Activated CD4-positive, alpha-beta T cell treated with anti-CD3 and anti-CD28 coated beads, Interleukin-2, amount 10 ng/mL, durations not matched to agents 7 days and 5 days (primary cell): ENCODE data around the gene WDR35. TPM values are rescaled to one million over a fixed set of nuclear protein-coding genes. Genes with fewer than 3 reads are reported as not detected.
"Not testable (repeated sequence)": the region's sequence is repeated elsewhere in the genome, so short reads cannot be mapped to it uniquely, and the experiment has no call there.

Experiments used
- CTCF ChIA-PET: fragments of 350-600 bp; sonication (Branson Sonifier 250); formaldehyde crosslinking; loops from one replicate; lab custom pipeline; 2021; ENCODE audit warnings: antibody characterized with exemption; lab: Charles Lee
- POLR2A ChIA-PET: fragments of 350-600 bp; sonication (Branson Sonifier 250); formaldehyde crosslinking; loops from one replicate; lab custom pipeline; 2021; ENCODE audit warnings: antibody characterized with exemption; lab: Charles Lee
- DNase-seq: peaks from one replicate; pipeline ENCODE4 v3.0.0-alpha.2; 2020
- H3K27ac Mint-ChIP-seq: one replicate; pipeline ENCODE4 v1.8.0; 2021; ENCODE audit warnings: mild to moderate bottlenecking, moderate library complexity, mixed read lengths
- H3K27me3 Mint-ChIP-seq: one replicate; pipeline ENCODE4 v1.8.0; 2021; ENCODE audit warnings: mixed read lengths
- H3K36me3 Mint-ChIP-seq: one replicate; pipeline ENCODE4 v1.8.0; 2021; ENCODE audit warnings: low read depth, mixed read lengths
- H3K4me1 Mint-ChIP-seq: one replicate; pipeline ENCODE4 v1.8.0; 2021; ENCODE audit warnings: mixed read lengths
- H3K4me3 Mint-ChIP-seq: one replicate; pipeline ENCODE4 v1.8.0; 2021; ENCODE audit warnings: mild to moderate bottlenecking, moderate library complexity, mixed read lengths
- H3K9me3 Mint-ChIP-seq: one replicate; pipeline ENCODE4 v1.8.0; 2021; ENCODE audit warnings: mixed read lengths
- total RNA-seq, 2 experiments: library from RNA; stranded (reverse); gene quantifications; one replicate each; pipeline ENCODE4 v1.2.3, GENCODE V29; 2021

The WDR35 gene
- total RNA-seq, 2 experiments from 2014 or later: 3.9 to 4.0 TPM

DNA sequence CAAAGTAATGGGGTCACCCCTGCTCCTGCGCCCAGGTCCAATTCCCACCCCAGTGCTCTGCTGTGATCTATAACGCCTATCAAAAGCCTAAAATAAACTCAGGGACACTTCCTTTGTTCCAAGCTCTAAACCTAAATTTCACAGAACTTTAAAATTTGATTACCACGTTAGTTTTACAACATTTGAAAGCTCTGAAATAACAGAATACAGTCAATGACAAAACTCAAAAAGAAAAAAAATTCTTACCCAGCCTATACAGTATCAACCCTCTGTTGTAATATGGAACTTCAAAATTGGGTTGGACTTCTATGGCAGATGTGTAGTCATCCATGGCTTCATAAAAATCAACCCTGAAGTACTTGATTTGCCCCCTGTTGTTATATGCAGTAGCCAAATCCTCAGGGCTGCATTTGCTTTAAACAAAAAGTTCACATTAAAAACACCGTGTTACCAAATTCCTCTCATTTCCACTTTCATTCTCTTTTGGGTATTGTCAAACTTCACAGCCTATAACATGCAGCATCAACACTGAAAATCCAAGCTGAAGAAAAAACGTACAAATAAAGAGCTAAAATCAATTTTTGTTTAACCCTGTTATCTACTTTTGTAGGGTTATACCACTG lies 92.2 kb downstream of the WDR35 start:
- Mint-ChIP-seq H3K27me3 (no peaks in the 10 kb centered on the region), H3K27ac (peak overlapping the region; percentile 42), H3K4me1 (peaks cover 58% of the 10 kb centered on the region), H3K9me3 (no peaks in the 10 kb centered on the region), H3K36me3 (peaks cover 42% of the 10 kb centered on the region), H3K4me3 (peak overlapping the region; percentile 22)
- no peak for DNase-seq
- ChIA-PET POLR2A (no interaction called here), CTCF (interaction anchor here (3.2 kb wide), 1 partner anchor 8 kb away, joined by 12 read pairs; no protein-coding TSS in a partner anchor)

DNA sequence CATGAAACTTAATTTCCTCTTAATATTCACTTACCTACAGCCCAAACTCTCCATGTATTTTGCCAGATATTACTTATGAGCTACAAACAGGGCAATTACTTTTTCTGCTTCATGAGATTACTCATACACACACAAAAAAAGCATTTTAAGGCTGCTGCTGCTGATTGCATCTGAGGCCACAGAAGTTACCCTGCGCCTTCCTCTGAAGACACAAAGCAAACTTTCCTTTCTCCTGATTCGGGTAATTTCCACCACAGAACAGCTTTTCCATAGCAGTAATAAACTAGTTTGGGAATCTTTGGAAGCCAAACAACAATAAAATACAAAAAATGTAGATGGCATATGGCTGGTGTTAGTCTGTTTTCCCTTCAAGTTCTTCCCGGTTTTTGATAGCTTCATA lies 94.4 kb downstream of the WDR35 start:
- no peak overlapping the region for H3K4me3 Mint-ChIP-seq
- no peaks in the 10 kb centered on the region for H3K27me3 Mint-ChIP-seq
- ChIA-PET CTCF (interaction anchor here (1.3 kb wide), 1 partner anchor 48 kb away, joined by 3 read pairs; no protein-coding TSS in a partner anchor), POLR2A (no interaction called here)
- H3K36me3 Mint-ChIP-seq: peaks cover 44% of the 10 kb centered on the region
- no peak overlapping the region for H3K27ac Mint-ChIP-seq
- DNase-seq: no peak
- peaks cover 63% of the 10 kb centered on the region for H3K4me1 Mint-ChIP-seq
- no peaks in the 10 kb centered on the region for H3K9me3 Mint-ChIP-seq

DNA sequence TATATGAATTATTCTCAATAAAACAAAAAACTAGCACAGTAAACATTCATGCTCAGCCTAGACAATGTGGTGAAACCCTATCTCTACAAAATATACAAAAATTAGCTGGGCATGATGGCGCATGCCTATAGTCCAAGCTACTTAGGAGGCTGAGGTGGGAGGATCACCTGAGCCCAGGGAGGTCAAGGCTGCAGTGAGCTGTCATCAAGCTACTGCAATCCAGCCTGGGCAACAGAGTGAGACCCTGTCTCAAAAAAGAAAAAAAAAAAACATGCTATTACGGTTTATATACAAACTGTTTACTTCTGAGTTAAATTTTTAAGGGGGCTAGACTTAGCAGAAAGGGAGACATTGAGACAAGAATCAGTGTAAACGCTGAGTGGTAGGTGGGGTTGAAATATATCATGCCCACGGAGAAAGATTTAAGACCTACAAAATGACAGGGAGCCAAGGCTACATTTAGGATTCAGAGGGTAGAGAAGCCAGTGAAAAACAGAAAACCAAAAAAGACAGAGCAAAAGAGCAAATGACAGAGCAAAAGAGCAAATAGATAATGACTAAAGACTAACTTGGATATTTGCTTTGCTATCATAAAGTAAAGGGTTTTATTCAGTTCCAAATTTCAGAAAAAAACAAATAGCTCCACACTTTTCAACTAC lies 95.6 kb downstream of the WDR35 start:
- POLR2A ChIA-PET: no interaction called here
- Mint-ChIP-seq H3K9me3 (no peaks in the 10 kb centered on the region), H3K4me1 (peaks cover 62% of the 10 kb centered on the region), H3K36me3 (peaks cover 43% of the 10 kb centered on the region), H3K27me3 (no peaks in the 10 kb centered on the region), H3K4me3 (no peak overlapping the region), H3K27ac (no peak overlapping the region)
- no peak for DNase-seq
- CTCF ChIA-PET: no interaction called here

DNA sequence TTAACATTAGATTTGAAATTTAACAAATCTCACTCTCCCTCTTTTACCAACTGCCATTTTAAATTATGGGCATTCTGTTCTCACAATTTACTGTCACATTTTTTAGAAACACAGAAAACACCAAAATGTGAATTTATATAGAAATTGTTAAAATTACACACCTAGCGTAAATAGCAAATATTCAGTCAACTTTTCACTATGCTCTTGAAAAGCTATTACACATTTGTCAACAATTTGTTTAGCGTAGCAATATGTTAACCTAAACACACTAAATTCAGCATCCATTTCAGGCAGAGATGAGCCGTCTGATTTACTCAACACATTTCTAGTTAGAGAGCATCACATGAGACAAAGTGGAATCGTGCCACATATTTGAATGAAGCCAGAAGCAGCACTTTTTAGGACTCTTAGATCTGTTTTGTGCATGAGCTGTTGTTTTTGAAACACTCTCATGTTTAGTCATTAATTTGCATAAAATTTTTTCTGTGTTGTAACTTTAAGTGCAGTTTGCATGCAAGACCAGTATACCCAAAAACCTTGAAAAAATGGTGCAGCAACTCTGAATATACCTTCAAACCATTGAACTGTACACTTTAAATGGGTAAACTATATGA lies 96.3 kb downstream of the WDR35 start:
- H3K4me1 Mint-ChIP-seq: peaks cover 56% of the 10 kb centered on the region
- no peaks in the 10 kb centered on the region for H3K27me3 Mint-ChIP-seq
- H3K27ac Mint-ChIP-seq: no peak overlapping the region
- CTCF ChIA-PET: interaction anchor here (0.6 to 0.7 kb wide), 2 partner anchors 18 to 543 kb away, joined by 3 to 5 read pairs; no protein-coding TSS in a partner anchor
- H3K36me3 Mint-ChIP-seq: peaks cover 39% of the 10 kb centered on the region
- no peaks in the 10 kb centered on the region for H3K9me3 Mint-ChIP-seq
- POLR2A ChIA-PET: interaction anchor here (0.6 kb wide), 1 partner anchor 10 kb away, joined by 6 read pairs; no protein-coding TSS in a partner anchor
- no peak for DNase-seq
- no peak overlapping the region for H3K4me3 Mint-ChIP-seq

DNA sequence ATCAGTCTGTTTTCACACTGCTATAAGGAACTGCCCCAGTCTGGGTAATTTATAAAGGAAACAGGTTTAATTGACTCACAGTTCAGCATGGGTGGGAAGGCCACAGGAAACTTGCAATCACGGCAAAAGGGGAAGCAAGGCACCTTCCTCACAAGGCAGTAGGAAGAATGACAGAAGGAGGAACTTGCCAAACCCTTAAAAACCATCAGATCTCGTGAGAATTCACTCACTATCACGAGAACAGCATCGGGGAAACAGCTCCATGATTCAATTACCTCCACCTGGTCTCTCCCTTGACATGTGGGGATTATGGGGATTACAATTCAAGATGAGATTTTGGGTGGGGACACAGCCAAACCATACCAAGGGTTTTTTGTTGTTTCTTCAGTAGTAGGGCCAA lies 97.9 kb downstream of the WDR35 start:
- H3K27ac Mint-ChIP-seq, H3K4me3 Mint-ChIP-seq, DNase-seq, CTCF ChIA-PET, POLR2A ChIA-PET, H3K27me3 Mint-ChIP-seq, H3K9me3 Mint-ChIP-seq: not testable (repeated sequence)
- Mint-ChIP-seq H3K36me3 (peaks cover 30% of the 10 kb centered on the region), H3K4me1 (peaks cover 42% of the 10 kb centered on the region)

DNA sequence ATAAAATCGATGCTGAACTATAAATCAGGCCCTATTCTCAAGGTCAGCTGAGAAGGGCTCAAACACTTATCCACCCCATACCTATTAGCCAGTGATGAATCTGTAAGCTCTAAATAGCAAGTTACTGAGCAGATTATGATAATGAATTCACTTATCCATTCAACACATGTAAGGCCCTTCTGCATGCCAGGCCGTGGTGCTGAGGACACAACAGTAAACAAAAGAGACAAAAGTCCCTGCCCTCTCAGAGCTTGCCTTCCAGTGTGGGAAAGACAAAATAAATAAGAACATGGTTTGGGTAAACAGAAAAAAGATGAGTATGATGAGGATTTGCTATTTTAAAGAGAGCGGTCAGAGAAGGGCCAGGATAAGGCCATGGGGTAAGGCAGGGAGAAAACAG lies 99.8 kb downstream of the WDR35 start:
- peaks cover 25% of the 10 kb centered on the region for H3K36me3 Mint-ChIP-seq
- POLR2A ChIA-PET: no interaction called here
- no peaks in the 10 kb centered on the region for H3K9me3 Mint-ChIP-seq
- no peak overlapping the region for H3K27ac Mint-ChIP-seq
- H3K27me3 Mint-ChIP-seq: no peaks in the 10 kb centered on the region
- H3K4me1 Mint-ChIP-seq: peaks cover 31% of the 10 kb centered on the region
- H3K4me3 Mint-ChIP-seq: no peak overlapping the region
- no peak for DNase-seq
- CTCF ChIA-PET: interaction anchor here (1.7 to 2.8 kb wide), 2 partner anchors 8 to 9 kb away, joined by 5 to 12 read pairs; no protein-coding TSS in a partner anchor

DNA sequence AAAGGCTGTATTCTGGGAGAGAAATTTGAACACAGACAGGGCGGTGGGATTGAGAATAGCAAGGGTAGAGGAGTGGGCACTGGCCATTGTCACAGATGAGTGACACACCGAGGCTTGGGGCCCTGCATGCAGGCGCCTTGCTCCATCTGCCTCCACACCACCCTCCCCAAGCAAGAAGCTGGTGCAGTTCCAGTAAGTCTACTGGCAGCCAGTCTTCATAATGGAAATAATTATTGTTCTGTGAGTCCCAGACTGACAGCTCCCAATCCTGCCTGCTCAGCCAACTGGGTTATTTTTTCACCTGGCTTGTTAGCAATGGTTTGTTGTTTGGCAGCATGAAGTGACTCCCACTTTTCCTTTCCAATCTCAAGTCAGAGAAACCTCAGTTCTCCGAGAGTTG lies 101.1 kb downstream of the WDR35 start:
- Mint-ChIP-seq H3K4me3 (no peak overlapping the region), H3K9me3 (no peaks in the 10 kb centered on the region), H3K27me3 (no peaks in the 10 kb centered on the region), H3K27ac (no peak overlapping the region), H3K4me1 (peaks cover 19% of the 10 kb centered on the region), H3K36me3 (peaks cover 15% of the 10 kb centered on the region)
- DNase-seq: no peak
- ChIA-PET POLR2A (no interaction called here), CTCF (interaction anchor here (0.6 to 2.8 kb wide), 3 partner anchors 8 to 762 kb away, joined by 3 to 12 read pairs (median 5); no protein-coding TSS in a partner anchor)

DNA sequence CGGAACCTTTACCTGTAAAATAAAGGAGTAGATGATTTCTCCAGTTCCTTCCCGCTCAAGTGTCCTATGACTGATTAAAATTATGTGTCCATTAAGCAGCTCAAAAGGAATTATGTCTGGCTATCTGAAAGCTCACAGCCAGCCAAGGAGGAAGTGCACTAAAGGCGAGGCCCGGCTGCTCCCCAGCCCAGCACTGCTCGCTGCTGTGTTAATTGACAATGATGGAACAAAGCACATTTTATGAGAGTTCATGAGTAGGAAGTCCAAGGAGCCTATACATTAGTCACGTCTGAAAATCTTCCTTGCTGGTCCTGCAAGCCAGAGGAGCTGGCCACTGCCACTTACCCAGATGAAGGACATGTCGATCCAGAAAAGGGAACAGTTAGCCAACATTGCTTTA lies 102.4 kb downstream of the WDR35 start:
- Mint-ChIP-seq H3K27me3 (no peaks in the 10 kb centered on the region), H3K4me3 (no peak overlapping the region), H3K9me3 (no peaks in the 10 kb centered on the region), H3K36me3 (peaks cover 7% of the 10 kb centered on the region), H3K27ac (no peak overlapping the region), H3K4me1 (peaks cover 10% of the 10 kb centered on the region)
- DNase-seq: no peak
- ChIA-PET CTCF (interaction anchor here (0.9 kb wide), 1 partner anchor 13 kb away, joined by 3 read pairs; no protein-coding TSS in a partner anchor), POLR2A (no interaction called here)

DNA sequence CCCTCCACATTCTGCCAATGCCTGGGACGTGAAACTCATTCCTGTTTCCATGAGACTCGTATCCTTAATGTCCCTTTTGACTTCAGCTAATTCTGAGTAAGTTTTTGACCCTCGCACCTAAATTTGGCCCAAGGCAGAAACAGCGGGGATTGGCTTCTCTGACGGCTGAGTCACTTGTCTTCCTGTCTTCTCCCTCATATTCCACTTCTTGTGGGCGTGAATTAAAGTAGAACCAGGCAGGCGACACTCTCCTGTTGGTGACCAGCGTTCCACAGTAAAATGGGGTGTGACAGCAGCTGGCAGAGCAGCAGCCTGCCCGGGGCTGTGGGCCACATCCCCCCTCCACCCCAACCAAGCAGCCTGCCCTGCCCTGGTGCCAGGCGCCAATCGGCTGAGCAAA lies 103.6 kb downstream of the WDR35 start:
- Mint-ChIP-seq H3K27me3 (no peaks in the 10 kb centered on the region), H3K9me3 (no peaks in the 10 kb centered on the region), H3K36me3 (peaks cover 1% of the 10 kb centered on the region), H3K4me1 (peaks cover 2% of the 10 kb centered on the region), H3K27ac (no peak overlapping the region), H3K4me3 (no peak overlapping the region)
- CTCF ChIA-PET: interaction anchor here (0.6 kb wide), 1 partner anchor 393 kb away, joined by 4 read pairs; no protein-coding TSS in a partner anchor
- DNase-seq: no peak
- POLR2A ChIA-PET: no interaction called here

DNA sequence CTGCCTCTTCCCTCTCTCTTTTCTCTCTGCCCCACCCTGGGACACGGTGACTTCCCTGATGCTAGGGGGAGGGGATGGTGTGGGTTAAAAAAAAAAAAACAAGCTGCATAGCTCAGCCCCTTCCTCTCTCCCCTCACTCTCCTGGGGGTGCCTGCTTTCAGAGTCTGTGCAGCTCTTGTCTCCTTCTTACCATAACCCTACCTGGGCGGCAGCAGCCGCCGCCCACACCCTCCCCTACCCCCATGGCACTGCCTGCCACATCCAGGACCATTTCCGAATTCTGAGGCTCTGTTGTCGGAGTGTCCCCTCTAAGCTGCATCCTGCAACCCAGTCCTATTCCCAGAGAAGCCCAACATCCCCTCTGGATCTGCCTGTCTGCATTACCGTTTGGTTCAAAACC lies 104.1 kb downstream of the WDR35 start:
- H3K4me3 Mint-ChIP-seq: no peak overlapping the region
- DNase-seq: no peak
- CTCF ChIA-PET: interaction anchor here (0.6 kb wide), 2 partner anchors 98 to 393 kb away, joined by 3 to 4 read pairs; no protein-coding TSS in a partner anchor
- no peak overlapping the region for H3K27ac Mint-ChIP-seq
- peaks cover 1% of the 10 kb centered on the region for H3K36me3 Mint-ChIP-seq
- POLR2A ChIA-PET: no interaction called here
- peaks cover 2% of the 10 kb centered on the region for H3K4me1 Mint-ChIP-seq
- H3K9me3 Mint-ChIP-seq: no peaks in the 10 kb centered on the region
- no peaks in the 10 kb centered on the region for H3K27me3 Mint-ChIP-seq

DNA sequence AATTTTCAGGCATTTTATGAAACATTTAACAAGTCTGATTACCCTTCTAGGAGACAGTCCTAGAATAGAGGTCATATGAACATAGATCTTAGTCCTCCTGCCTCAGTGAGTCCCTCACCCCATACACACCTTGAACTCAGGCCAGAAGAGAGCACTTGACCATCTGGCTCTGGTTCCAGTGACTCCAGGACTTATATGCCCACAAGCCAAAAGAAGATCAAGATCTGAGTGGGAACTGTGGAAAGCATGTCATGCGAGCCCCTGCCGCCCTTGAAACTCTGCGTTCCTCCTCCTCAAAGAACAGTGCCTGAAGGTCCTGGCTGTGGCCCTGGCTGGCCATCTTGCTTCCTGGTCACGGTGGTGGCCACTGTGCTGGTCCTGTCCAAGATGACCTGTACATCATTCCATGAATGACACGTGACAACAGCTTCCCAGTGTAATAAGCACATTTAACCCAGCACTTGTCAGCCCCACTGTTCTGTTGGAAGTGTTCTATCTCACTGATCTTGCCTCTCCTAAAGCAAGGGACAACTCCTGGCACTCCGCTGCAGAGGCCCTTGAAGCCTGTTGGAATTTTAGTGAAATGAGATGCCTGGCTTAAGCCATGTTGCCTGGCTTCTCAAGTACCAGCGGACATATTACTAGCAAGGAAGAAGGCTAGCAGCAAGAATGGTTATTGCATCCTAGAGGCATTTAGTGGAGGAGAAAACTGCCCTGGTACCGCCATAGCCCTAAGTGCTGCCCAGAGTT lies 105.8 kb downstream of the WDR35 start:
- no peak for DNase-seq
- Mint-ChIP-seq H3K36me3 (peaks cover 5% of the 10 kb centered on the region), H3K4me1 (no peaks in the 10 kb centered on the region), H3K4me3 (no peak overlapping the region), H3K27ac (no peak overlapping the region), H3K9me3 (no peaks in the 10 kb centered on the region), H3K27me3 (no peaks in the 10 kb centered on the region)
- ChIA-PET CTCF (interaction anchor here (0.9 kb wide), 1 partner anchor 234 kb away, joined by 3 read pairs; no protein-coding TSS in a partner anchor), POLR2A (no interaction called here)

DNA sequence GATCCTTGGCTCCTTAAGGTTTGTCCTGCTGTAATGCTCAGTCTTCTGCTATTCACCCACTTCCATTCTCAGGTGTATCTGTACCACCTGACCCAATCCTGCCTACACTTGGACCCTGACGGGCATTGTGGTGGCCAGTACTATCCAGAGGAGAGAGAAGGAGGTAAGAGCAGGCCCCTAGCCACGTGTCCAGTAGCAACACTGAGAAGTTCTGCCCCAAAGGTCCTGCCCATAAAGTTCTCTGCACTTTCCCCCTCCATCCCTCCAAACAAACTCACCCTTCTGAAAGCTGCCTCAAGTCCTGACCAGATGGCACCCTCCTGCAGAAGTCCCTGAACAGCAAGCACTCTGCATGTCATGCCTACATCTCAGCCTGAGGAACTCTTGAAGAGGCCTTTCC lies 106.4 kb downstream of the WDR35 start:
- peak; percentile 3 for DNase-seq
- Mint-ChIP-seq H3K27me3 (no peaks in the 10 kb centered on the region), H3K36me3 (peaks cover 5% of the 10 kb centered on the region), H3K27ac (no peak overlapping the region), H3K4me1 (no peaks in the 10 kb centered on the region), H3K9me3 (no peaks in the 10 kb centered on the region), H3K4me3 (no peak overlapping the region)
- ChIA-PET CTCF (interaction anchor here (1.4 kb wide), 1 partner anchor 17 kb away, joined by 4 read pairs; no protein-coding TSS in a partner anchor), POLR2A (interaction anchor here (0.5 kb wide), 1 partner anchor 10 kb away, joined by 6 read pairs; no protein-coding TSS in a partner anchor)
